GM21360 (cell line): ENCODE measurements around the gene HIVEP3.
A peak's percentile ranks its signal among the peaks of the same experiment; 100 is the strongest.
"Not testable (repeated sequence)": the region's sequence is repeated elsewhere in the genome, so short reads cannot be mapped to it uniquely, and the experiment has no call there.

ENCODE experiments used
- ATAC-seq: cut with Tn5 transposase; IDR thresholded peaks from one replicate; pipeline ENCODE4 v1.9.1; 2021; ENCODE audit warnings: mild to moderate bottlenecking, moderate library complexity; ENCODE audit not compliant: unreplicated experiment

HIVEP3 gene

DNA sequence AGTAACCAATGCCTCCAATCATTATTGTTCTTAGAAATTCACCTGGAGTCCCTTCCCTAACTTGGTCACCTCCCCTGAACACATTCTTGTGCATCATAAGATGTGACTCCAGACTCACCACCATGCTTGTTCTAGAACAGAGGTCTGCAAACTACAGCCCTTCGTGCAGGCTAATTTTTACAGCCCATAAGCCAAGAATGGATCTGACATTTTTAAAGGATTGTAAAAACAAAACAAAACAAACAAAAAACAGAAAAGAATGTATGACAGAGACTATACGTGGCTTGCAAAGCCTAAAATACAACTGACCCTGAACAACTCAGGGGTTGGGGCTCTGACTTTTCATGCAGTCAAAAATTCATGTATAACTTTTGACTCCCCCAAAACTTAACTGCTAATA is 6.2 kb upstream of the HIVEP3 start:
- ATAC-seq = no peak

DNA sequence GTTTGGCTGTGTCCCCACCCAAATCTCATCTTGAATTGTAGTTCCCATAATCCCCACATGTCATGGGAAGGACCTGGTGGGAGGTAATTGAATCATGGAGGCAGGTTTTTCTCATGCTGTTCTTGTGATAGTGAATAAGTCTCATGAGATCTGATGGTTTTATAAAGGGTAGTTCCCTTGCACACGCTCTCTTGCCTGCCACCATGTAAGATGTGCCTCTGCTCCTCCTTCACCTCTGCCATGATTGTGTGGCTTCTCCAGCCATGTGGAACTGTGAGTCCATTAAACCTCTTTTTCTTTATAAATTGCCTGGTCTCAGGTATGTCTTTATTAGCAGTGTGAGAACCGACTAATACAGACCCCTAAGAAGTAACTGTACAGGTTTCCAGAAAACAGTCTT is 2.5 kb upstream of the HIVEP3 start:
- ATAC-seq = not testable (repeated sequence)

DNA sequence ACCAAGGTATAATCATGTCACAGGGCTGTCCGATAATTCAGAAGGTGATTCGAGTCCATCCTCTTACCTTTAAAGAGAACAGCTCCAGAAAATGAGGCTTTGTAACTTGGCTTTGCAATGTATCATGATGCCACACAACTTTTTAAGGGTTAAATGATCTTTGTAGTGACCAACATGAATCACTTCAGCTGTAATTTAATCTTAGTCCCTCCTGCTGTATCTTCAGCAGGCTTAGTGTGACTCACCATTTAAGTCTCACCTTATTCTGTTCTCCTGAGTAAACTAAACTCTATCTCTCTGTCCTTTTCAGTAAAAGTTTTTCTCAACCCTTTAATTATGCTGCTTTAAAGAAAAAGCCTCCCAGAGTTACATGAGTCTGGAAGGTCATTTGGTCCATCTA is 1.9 kb upstream of the HIVEP3 start:
- ATAC-seq = no peak

GRCh38 chr1:41919764-41920397 is 1.2 kb upstream of the HIVEP3 start:
- ATAC-seq = peak; percentile 63

- ATAC-seq = no peak
Measured at GRCh38 chr1:41919131-41919530, 409 bp upstream of the HIVEP3 start.

DNA sequence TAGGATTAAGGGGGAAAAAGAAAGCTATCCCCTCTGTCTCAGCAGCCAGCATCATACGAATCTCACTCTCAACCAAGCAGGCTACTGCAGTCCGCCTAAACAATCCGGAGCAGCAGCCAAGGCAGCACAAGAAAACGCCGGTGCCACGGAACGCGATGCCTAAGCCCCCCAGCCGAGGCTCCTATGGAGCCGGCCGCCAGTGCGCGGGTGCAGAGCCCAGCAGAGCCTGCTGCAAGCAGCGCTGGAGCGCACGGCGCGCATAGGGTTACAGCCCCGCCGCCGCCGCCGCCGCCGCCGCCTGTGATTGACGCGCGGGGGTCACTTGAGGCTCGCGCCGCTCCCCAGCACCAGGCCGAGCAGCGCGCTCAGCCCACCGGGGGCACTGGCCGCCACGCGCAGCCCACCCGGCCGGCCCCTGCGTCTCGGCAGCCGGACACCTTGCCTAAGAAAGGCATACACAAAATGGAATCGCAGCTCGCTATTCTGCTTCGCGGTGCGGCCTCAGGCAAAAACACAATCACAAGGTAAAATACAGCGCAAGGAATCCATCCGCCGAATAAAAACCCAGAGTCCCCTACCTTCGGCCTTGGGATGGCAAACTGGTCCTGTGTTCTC is 780 bp downstream of the HIVEP3 start:
- no peak for ATAC-seq

GRCh38 chr1:41917076-41917475 is 1.6 kb downstream of the HIVEP3 start:
- ATAC-seq = no peak

DNA sequence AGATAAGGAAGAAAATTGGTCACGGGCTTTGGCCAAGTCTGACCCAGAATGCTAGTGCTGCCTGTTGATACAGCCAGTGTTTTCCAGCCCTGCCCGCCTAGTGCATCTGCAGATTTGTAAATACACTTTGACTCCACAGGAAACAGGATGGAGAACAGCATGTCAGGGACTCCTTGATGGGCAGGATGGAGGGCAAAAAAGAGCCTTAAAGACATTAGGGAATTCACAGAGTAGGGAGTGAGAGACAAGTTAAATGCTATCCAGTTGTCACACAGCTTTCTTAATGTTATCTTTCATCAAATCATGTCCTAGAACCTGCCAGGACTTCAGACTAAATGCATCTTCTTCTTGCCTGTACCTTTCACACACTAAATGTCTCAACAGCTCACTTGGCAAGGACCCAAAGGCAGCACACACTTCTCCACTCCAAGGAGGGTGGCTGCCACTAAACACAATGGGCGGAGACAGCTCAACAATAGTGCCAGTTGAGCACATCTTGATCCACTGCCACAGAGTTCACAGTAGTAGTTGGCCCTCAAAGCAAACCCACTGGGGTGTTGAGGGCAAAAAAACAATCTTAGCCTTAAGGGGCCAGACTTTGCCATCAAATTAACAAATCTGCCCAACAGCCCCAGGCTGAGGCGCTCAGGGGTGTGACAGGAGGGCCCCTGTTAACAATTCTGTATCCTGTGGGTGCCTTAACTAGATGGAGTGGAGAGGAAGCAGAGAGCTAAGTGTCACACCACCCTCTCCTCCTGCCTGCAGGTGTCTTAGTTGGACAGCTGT is 2.7 kb downstream of the HIVEP3 start:
- ATAC-seq = no peak

- no peak for ATAC-seq
Measured at GRCh38 chr1:41914516-41914915, 4.2 kb downstream of the HIVEP3 start.

DNA sequence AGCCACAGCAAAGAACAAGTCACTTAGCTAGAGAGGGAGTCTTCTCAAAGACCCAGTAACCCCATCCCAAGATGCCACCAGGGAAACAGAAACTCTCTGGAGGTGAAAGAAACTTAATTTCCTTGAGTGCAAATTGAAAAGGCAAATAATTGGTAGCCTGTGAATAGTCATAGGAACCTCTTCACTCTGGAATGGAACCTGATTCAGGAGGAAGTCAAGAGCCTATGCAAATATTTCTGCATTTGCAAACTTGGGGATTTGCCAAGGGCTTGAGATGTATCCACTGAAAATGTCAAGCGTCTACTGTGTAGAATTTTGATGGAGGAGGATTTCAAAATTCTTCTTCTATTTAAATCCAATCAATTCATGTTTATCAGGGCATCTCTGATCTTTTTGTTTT is 5.7 kb downstream of the HIVEP3 start:
- ATAC-seq = no peak

- ATAC-seq = no peak
Measured at GRCh38 chr1:41908288-41908895, 10.3 kb downstream of the HIVEP3 start.

DNA sequence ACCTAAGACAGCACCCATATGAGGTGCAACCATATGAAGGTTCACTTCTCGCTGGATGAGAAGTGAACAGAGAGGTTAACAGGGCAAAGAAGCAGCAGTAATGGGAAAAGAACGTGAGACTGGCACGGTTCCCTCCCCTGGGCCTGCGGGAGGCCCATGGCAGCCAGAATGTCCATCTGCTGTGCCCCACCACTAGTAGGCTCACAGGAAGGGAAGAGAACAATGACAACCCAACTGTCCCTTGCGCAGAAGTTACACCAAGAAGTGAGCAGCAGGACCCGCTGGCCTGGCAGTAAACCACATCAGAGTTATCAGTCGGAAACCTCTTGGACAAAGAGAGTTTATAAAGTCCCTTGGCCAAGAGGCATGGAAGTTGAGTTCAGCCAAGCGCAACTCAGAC is 11.3 kb downstream of the HIVEP3 start:
- no peak for ATAC-seq

GRCh38 chr1:41906943-41907342 is 11.8 kb downstream of the HIVEP3 start:
- no peak for ATAC-seq

DNA sequence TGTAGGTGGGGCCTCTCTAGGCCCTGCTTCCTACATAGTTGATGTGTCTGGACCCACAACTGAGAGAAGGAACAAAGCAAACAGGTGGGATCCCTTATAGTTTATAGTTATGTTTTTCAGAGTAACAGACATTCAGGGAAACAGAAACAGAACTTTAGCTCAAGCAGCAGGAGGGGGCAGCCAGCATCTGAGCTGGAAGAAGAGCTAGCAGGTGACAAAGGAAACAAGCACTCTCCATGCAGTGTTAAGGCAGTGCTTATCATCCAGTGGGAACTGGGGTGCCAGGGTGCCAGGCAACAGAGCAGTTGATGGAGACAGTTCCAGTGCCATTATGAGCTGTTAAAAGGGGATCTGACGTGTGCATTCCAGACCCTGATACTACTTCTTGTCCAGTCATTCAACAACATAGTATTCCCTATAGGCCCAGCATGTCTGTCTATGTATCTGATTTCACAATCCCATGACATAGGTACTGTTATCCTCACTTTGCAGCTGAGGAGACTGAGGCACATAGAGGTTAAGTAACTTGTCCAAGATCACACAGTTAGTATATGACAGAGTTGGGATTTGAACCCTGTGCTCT is 13.5 kb downstream of the HIVEP3 start:
- no peak for ATAC-seq

- no peak for ATAC-seq
Measured at GRCh38 chr1:41902664-41903063, 16.1 kb downstream of the HIVEP3 start.

DNA sequence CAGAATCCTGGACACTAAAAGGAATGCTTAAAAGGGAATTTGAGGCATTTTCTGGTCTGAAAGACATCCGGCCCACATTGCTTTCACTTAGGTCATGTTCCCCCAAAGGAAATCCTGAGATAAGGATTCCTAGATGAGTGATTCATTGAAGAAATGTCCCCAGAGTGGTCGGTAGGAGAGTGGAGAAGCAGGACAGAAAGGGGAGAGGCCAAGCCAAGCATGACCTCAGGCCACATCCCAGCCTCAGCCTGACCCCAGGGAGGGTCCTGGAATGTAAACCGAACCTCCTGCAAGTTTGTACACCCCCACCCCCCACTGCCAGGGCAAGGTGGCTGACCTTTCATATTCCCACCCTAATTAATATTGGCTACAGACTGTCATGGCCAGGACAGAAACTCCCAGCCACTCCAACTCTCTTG is 16.6 kb downstream of the HIVEP3 start:
- no peak for ATAC-seq

- ATAC-seq = no peak
Measured at GRCh38 chr1:41901551-41901950, 17.2 kb downstream of the HIVEP3 start.

GRCh38 chr1:41900603-41901444 is 17.9 kb downstream of the HIVEP3 start:
- no peak for ATAC-seq

DNA sequence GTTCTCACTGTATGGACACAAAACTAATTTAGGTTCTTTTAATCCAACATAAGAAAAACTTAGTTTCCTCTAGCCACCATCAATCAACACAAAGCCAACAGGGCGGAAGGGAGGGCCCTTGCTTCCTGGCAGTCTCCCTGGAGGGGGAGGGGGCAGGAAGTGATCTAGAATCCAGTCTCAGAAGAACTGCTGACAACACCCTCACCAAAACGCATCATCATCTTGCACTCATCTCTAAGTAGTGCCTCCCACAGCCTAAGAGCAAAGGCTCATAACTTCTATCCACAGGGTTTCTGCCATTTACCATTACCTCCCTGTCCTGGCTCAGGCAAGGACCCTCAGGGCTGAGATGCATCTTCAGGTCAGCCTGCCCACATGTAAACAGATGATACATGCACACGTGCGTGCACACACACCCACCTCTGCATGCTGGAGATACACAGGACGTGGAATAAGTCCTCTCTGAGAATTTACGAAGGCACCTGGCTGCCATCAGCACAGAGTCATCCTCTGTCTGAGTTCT is 20.5 kb downstream of the HIVEP3 start:
- no peak for ATAC-seq

GRCh38 chr1:41895552-41895951 is 23.2 kb downstream of the HIVEP3 start:
- ATAC-seq = no peak
